Epidermal melanocyte (primary cell): ENCODE measurements around the gene ENTPD2.
"Not testable (repeated sequence)": the region's sequence is repeated elsewhere in the genome, so short reads cannot be mapped to it uniquely, and the experiment has no call there.

Source experiments
- DNase-seq: peaks from one replicate; pipeline ENCODE4 v3.0.0; 2011; ENCODE audit warnings: low spot score; ENCODE audit not compliant: insufficient read length

The ENTPD2 gene

GRCh38 chr9:137064027-137064879, 10.4 kb upstream of the ENTPD2 start:
- no peak for DNase-seq

- no peak for DNase-seq
Measured at GRCh38 chr9:137063311-137064026, 9.6 kb upstream of the ENTPD2 start.

DNA sequence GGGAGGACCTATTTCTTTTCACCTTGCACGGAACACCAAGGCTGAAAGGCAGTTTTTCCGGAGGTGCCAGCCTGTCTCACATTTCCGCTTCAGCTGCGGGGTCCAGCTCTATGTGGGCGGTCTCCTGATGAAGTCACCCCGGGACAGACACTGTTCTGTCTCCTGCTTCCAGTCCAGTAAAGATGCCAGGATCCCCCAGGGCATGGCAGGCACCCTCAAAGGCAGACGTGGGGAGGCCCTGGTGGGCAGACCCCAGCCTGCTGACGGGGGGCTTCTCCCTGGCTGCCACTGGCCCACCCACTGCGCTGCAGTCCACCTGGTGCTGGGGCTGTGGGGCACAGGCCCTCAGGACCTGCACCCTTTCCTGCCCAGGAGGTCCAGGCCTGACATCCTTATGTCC, 8.9 kb upstream of the ENTPD2 start:
- not testable (repeated sequence) for DNase-seq

DNA sequence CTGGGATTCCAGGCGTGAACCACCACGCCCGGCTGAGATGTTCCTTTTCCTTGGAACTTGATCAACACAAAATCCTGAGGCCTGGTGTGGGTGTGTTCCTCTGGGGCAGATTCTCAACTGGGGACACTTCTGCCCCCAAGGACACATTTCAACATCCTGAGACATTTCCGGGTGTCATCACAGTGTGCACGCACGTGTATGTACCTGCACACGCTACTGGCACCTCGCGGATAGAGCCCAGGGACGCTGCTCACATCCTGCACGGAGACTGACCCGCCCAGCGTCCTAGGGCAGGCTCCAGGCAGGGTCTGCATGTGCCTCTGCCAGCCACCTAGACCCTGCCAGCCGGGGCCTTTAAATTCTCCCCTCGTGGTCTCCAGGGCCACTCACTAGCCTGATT, 8.5 kb upstream of the ENTPD2 start:
- DNase-seq = no peak

GRCh38 chr9:137058521-137059234, 4.8 kb upstream of the ENTPD2 start:
- no peak for DNase-seq

DNA sequence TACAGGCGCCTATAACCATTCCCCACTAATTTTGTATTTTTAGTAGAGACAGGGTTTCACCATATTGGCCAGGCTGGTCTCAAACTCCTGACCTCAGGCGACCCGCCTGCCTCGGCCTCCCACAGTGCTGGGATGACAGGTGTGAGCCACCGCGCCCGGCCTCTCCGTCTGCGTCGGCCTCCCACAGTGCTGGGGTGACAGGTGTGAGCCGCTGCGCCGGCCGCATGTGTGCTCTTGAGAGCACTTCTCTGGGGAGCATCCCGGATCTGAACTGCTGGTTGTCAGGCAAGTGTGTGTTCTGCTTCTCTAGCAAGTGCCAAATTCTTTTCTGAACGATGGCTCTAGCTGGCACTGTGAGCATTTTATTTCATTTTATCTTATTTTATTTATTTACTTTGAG, 3.7 kb upstream of the ENTPD2 start:
- no peak for DNase-seq

DNA sequence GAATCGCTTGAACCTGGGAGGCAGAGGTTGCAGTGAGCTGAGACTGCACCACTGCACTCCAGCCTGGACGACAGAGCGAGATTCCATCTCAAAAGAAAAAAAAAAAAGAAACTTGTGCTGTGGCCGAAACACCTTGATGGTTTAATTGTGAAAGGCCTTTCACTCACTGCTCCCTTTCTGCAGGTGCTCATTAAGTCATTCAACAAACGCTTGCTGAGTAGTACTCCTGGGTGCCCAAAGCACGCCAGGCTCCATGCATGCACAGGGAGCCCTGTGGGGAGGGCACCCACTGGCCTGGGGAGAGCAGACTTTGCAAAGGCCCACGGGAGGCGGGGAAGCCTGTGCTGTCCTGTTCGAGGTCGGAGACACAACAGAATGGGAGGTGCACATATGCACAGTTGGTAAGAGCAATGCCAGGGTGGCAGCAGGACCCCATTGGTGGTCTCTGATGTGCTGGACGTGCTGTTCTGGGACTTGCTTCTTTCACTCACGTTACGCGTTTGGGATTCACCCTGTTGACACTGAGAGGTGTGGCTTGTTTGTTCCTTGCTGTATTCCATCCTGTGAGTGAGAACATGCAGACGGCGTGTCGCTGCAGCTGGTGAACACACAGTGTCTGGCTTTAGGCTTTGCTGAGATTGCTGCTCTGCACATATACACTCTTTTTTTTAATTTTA, 3.0 kb upstream of the ENTPD2 start:
- DNase-seq = no peak

DNA sequence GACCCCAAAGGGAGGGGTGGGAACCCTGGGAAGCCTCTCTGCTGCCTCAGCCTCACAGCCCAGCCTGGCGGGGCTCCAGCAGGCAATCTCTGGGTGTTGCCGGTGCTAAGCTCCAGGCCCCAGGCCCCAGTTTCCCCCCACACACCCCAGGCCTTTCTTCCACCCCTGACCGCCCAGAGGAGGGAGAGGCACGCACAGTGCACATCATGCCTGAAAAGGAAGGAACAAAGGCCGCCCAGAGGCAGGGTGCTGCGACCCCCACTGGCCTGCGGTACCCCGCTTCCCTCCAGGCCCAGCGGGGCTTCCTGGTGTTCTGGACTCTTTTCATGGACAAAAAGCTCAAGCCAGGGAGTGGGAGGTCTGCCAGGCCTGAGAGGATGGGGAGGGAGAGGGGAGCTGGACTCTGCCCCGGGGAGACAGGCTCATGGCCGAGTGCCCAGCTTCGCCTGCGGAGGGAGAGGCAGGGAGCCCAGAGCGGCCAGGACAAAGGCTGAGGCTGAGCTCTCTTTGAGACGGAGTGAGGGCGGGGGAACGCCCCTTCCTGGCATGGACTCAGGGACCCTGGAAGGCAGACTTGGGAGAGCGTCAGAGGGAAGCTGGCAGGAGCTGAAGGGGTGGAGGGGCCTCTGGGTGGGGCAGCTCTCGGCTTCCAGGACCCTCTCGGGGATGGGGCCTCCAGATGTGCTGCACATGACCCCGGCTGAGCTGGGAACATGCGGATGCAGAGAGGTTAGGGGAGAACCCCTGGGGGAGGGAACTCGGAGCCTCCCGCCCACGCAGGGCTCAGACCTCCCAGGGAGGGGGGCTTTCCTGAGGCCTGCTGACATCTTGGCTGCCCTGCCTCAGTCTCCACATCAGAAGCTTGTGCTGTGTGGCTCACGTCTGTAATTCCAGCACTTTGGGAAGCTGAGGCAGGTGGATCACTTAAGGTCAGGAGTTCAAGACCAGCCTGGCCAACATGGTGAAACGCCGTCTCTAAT, 1.8 kb upstream of the ENTPD2 start:
- DNase-seq = peak; percentile 95

DNA sequence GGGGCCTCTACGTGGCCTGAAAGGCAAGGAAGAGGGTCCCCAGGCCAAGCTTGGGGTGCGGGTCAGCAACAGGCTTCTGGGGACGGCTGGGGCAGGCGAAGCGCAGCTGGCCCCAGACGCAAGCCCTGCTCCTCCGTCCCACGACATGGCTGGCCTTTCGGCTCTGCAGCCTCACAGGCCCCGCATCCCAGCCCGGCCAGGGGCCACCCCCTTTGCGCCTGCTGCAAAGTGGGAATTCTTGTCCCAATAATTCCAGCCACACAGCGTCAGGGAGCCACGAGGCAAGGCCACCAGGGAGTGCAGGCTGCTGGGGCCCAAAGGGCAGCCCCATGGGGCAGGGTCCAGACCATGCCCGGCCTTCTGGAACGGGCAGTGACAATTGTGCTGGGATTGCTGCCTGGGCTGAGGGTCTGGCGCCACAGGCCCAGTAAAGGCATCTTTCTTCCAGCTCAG, 1.1 kb upstream of the ENTPD2 start:
- DNase-seq = no peak

DNA sequence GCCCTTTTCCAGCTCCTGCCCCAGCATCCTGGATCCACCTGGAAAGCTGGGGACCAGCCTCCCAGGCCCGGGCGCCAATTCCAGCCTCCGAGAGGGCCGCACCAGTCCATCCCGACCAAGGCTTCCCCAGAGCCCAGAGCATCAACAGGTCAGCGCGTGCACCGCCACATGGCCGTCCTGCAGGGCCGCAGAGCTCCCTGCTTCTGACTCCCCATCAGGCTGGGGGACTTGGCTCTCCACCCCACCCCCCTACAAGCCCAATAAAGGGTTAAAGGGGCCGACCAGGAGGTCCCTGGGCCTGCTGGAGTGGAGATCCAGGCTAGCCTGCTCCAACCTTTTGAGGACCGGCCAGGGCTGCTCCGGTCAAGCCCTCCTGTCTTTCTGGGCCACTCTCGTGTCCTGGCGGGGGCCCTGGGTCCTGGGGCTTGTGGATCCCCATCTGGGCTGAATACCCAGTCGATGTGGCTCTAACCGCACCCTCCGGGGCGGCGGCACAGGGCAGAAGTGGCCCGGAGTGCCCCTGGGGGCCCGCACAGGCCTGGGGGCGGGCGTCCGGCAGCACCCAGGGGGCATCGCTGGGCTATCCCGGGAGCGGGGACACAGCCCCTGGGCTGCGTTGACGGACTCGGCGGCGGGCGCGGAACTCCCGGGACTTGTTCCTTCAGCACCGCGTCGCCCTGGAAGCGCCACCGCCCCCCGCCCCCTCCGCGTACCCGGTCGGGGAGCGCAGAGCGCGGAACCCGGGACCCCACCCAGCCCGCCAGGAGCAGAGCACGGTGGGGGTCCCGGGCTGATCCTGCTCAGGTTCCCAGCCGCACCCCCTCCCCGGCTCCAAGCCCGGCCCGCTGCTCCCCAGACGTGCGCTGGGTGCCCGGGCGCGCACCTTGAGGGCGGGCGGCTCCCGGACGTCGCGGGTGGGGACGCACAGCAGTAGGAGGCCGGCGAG, 590 bp downstream of the ENTPD2 start:
- DNase-seq = no peak

DNA sequence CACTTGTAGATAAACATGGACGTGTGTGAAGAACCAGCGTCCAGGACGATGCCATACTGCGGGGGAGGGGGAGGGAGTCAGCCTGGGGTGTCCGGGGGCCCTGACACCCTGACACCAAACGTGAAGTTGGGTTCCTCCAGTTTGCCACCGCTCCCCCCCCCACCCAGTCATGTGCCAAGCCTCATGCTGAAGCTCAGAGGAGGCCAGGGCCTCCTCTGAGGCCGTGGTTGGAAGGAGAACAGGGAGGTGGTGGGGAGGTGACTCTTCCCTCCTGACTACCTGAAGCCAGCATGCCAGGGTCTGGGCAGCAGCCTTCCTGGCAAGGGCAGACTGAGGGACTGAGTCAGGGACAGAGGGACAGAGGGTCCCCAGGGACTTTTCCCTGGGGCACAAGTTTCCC, 1.6 kb downstream of the ENTPD2 start:
- DNase-seq = no peak

- DNase-seq = no peak
Measured at GRCh38 chr9:137051145-137051724, 2.6 kb downstream of the ENTPD2 start.

DNA sequence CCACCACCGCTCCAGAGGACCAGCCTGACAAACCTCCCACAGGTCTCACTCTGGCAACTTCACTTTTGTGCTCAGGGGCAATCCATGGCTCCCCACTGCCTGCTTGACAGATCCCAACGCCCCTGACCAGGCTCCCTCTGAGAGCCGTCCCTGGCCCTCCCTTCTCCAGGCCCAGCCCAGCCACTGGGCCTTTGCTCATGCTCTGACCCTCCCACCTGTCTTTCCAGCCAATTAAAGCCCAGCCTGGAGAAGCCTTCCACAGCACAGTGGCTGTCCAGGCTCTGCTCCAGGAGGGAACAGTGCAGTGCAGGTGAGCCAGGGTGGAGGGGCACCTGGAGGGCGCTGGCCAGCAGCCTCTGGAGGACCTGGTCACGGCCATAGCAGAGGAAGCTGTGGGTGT, 3.3 kb downstream of the ENTPD2 start:
- DNase-seq = no peak

GRCh38 chr9:137049544-137050449, 4.1 kb downstream of the ENTPD2 start:
- no peak for DNase-seq

DNA sequence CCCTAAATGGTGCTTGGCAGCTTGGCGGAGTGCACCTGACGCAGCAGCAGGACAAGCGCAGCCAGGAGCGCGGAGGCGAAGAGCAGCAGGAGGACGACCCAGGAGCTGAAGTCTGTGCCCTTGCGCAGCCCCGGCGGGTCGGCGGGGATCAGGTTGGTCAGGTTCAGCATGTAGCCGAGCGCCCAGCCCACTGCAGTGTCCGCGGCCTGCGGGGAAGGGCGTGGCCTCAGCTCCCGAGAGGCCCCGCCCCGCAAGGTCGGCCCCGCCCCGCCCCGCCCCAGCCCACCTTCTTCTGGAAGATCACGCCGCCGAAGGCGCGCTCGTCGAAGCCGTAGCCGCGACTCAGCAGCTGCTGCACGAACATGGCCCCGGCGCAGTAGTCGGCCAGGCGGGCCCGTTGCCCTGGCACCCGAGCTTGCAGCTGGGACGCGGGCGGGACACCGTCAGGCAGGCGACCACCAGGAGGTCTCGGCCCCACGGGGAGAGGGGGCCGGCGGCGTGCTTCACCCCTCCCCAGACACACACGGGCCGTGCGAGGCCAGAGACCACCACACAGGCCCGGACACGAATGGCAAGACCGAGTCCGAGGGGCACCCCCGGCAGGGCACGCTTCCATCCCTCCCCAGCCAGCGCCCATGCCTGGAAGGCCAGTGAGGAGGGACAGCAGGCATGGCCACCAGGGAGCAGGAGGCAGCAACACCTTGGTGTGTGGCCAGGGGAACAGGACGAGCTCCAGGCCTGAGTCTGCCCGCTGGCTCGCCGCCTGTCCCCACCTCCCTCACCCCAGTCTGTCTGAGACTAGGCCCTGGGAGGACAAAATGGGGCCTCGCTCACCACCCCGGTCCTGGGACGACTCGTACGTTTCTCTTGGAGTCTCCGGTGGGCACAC, 5.0 kb downstream of the ENTPD2 start:
- DNase-seq = no peak

- peak; percentile 97 for DNase-seq
Measured at GRCh38 chr9:137046088-137046787, 7.6 kb downstream of the ENTPD2 start, which contains the start of gene NPDC1. NPDC1 (minus strand) TSS chr9:137046177; CDS start chr9:137045989, 188 bp downstream.
